Measurements from ENCODE around the gene DLK2. TPM values are rescaled to one million over a fixed set of nuclear protein-coding genes. Genes with fewer than 3 reads are reported as not detected.

DLK2 gene
- total RNA-seq, 6 experiments from 2014 or later: 1.8 to 2.9 (median 2.2) TPM

GRCh38 chr6:43472515-43472914, 17.2 kb upstream of the DLK2 start:
- no peak for DNase-seq
- no peaks in the 10 kb centered on the region for H3K9me3 Mint-ChIP-seq
- TF ChIP-seq CTCF (IDR thresholded peaks at IDR 0.05): no peak
- H3K4me1 Mint-ChIP-seq (ENCODE audit: low read depth): peaks cover 11% of the 10 kb centered on the region
- H3K4me3 Mint-ChIP-seq: no peak overlapping the region
- H3K27ac Mint-ChIP-seq: no peak overlapping the region
- peaks cover 3% of the 10 kb centered on the region; the same call in 1 of the 2 replicates for H3K27me3 Mint-ChIP-seq (ENCODE audit: insufficient read depth)
- H3K36me3 Mint-ChIP-seq (ENCODE audit: low read depth): no peaks in the 10 kb centered on the region

- Mint-ChIP-seq H3K9me3 (no peaks in the 10 kb centered on the region), H3K4me3 (no peak overlapping the region), H3K27me3 (ENCODE audit: insufficient read depth) (peaks cover 7% of the 10 kb centered on the region; the same call in 1 of the 2 replicates), H3K27ac (no peak overlapping the region), H3K36me3 (ENCODE audit: low read depth) (no peaks in the 10 kb centered on the region), H3K4me1 (ENCODE audit: low read depth) (no peaks in the 10 kb centered on the region)
- no peak for TF ChIP-seq CTCF (IDR thresholded peaks at IDR 0.05)
- DNase-seq: no peak
These were observed 16.1 kb upstream of the DLK2 start for GRCh38 chr6:43471399-43471798.

GRCh38 chr6:43469947-43470346, 14.6 kb upstream of the DLK2 start:
- Mint-ChIP-seq H3K4me3 (no peak overlapping the region), H3K36me3 (ENCODE audit: low read depth) (no peaks in the 10 kb centered on the region), H3K4me1 (ENCODE audit: low read depth) (0 out of 2 replicates have a peak, but pooled peaks cover 5% of the 10 kb centered on the region), H3K27ac (no peak overlapping the region), H3K27me3 (ENCODE audit: insufficient read depth) (peaks cover 7% of the 10 kb centered on the region; the same call in 1 of the 2 replicates), H3K9me3 (no peaks in the 10 kb centered on the region)
- DNase-seq: no peak
- TF ChIP-seq CTCF (IDR thresholded peaks at IDR 0.05): no peak

GRCh38 chr6:43468748-43469681, 13.7 kb upstream of the DLK2 start:
- Mint-ChIP-seq H3K4me3 (no peak overlapping the region), H3K27ac (no peak overlapping the region), H3K9me3 (no peaks in the 10 kb centered on the region), H3K36me3 (ENCODE audit: low read depth) (no peaks in the 10 kb centered on the region), H3K4me1 (ENCODE audit: low read depth) (0 out of 2 replicates have a peak, but pooled peaks cover 5% of the 10 kb centered on the region), H3K27me3 (ENCODE audit: insufficient read depth) (peaks cover 8% of the 10 kb centered on the region)
- DNase-seq: no peak
- no peak for TF ChIP-seq CTCF (IDR thresholded peaks at IDR 0.05)

GRCh38 chr6:43468240-43468639, 12.9 kb upstream of the DLK2 start:
- TF ChIP-seq CTCF (IDR thresholded peaks at IDR 0.05): no peak
- no peak for DNase-seq
- Mint-ChIP-seq H3K36me3 (ENCODE audit: low read depth) (no peaks in the 10 kb centered on the region), H3K4me3 (no peak overlapping the region), H3K9me3 (no peaks in the 10 kb centered on the region), H3K27me3 (ENCODE audit: insufficient read depth) (peaks cover 8% of the 10 kb centered on the region), H3K4me1 (ENCODE audit: low read depth) (0 out of 2 replicates have a peak, but pooled peaks cover 5% of the 10 kb centered on the region), H3K27ac (no peak overlapping the region)

Measured in HFFc6 (cell line).